ENCODE measurements around the gene RBKS. TPM values are rescaled to one million over a fixed set of nuclear protein-coding genes. Genes with fewer than 3 reads are reported as not detected.
A peak's percentile ranks its signal among the peaks of the same experiment; 100 is the strongest.

Gene RBKS
- polyA plus RNA-seq, 1 donor (not counting 4 experiments of a cell fraction or from before 2014, with no cell fraction given), result 1.9 TPM

- FAIRE-seq, result peak; percentile 87
- TF ChIP-seq CTCF (optimal IDR thresholded peaks at IDR 0.05 in 1 of 3, IDR thresholded peaks at IDR 0.05 in 1 of 3, conservative IDR thresholded peaks at IDR 0.05 in 1 of 3; ENCODE audit: extremely low read depth in 1 of 3, insufficient read depth in 2 of 3, low read length in 3 of 3) (no peak), EZH2 (IDR thresholded peaks at IDR 0.05; ENCODE audit: low read length) (no peak)
- dilution Hi-C loops (cut with MboI; ENCODE audit: extremely low pct_ligation_motif_present, low sequenced_read_pairs), result no loop called here
- Histone ChIP-seq H3K9ac (ENCODE audit: control insufficient read depth, extremely low read depth, insufficient read depth, low read length) (peak overlapping the region; percentile 30), H3K4me3 (ENCODE audit: control insufficient read depth in 2 of 3, extremely low read depth in 1 of 3, insufficient read depth in 2 of 3, low read depth in 1 of 3, low read length in 3 of 3) (peak overlapping the region in 2 of 3 experiments; percentile 18 to 43), H3K27me3 (ENCODE audit: control insufficient read depth, extremely low read depth, insufficient read depth, low read length) (no peaks in the 10 kb centered on the region), H3K9me3 (ENCODE audit: control insufficient read depth, low read depth, low read length) (no peaks in the 10 kb centered on the region), H3K9me1 (ENCODE audit: control insufficient read depth, extremely low read depth, insufficient read depth, low read length) (no peaks in the 10 kb centered on the region), H2AFZ (ENCODE audit: control insufficient read depth, low read length) (peak overlapping the region; percentile 68), H3K4me2 (ENCODE audit: control insufficient read depth, extremely low read depth, insufficient read depth, low read depth, low read length) (peak overlapping the region; percentile 82), H3K79me2 (ENCODE audit: control insufficient read depth, insufficient read depth, low read length) (no peaks in the 10 kb centered on the region), H3K27ac (ENCODE audit: control insufficient read depth, insufficient read depth, low read length) (peak overlapping the region; percentile 64), H3K4me1 (ENCODE audit: control insufficient read depth, extremely low read depth, insufficient read depth, low read length) (peaks cover 17% of the 10 kb centered on the region), H3K36me3 (ENCODE audit: control insufficient read depth in 2 of 2, extremely low read depth in 1 of 2, insufficient read depth in 2 of 2, low read length in 2 of 2) (peaks cover 0 to 3% of the 10 kb centered on the region in 2 experiments), H4K20me1 (ENCODE audit: control insufficient read depth, extremely low read depth, insufficient read depth, low read length) (no peaks in the 10 kb centered on the region)
- DNase-seq (ENCODE audit: low read depth, low spot score), result peak; percentile 62
Observed at GRCh38 chr2:27932396-27932795, 42.2 kb upstream of the RBKS start.

- no peak overlapping the region for H2AFZ ChIP-seq (ENCODE audit: control insufficient read depth, low read length)
- no peaks in the 10 kb centered on the region for H3K9me1 ChIP-seq (ENCODE audit: control insufficient read depth, extremely low read depth, insufficient read depth, low read length)
- no peaks in the 10 kb centered on the region for H3K79me2 ChIP-seq (ENCODE audit: control insufficient read depth, insufficient read depth, low read length)
- H3K4me1 ChIP-seq (ENCODE audit: control insufficient read depth, extremely low read depth, insufficient read depth, low read length), result peaks cover 17% of the 10 kb centered on the region
- DNase-seq (ENCODE audit: low read depth, low spot score) (no peak), FAIRE-seq (peak; percentile 69)
- no peak overlapping the region for H3K9ac ChIP-seq (ENCODE audit: control insufficient read depth, extremely low read depth, insufficient read depth, low read length)
- dilution Hi-C loops (cut with MboI; ENCODE audit: extremely low pct_ligation_motif_present, low sequenced_read_pairs), result no loop called here
- no peaks in the 10 kb centered on the region for H3K9me3 ChIP-seq (ENCODE audit: control insufficient read depth, low read depth, low read length)
- H4K20me1 ChIP-seq (ENCODE audit: control insufficient read depth, extremely low read depth, insufficient read depth, low read length), result no peaks in the 10 kb centered on the region
- TF ChIP-seq CTCF (optimal IDR thresholded peaks at IDR 0.05 in 1 of 3, IDR thresholded peaks at IDR 0.05 in 1 of 3, conservative IDR thresholded peaks at IDR 0.05 in 1 of 3; ENCODE audit: extremely low read depth in 1 of 3, insufficient read depth in 2 of 3, low read length in 3 of 3), result no peak
- no peak for TF ChIP-seq EZH2 (IDR thresholded peaks at IDR 0.05; ENCODE audit: low read length)
- peak overlapping the region; percentile 82 for H3K4me2 ChIP-seq (ENCODE audit: control insufficient read depth, extremely low read depth, insufficient read depth, low read depth, low read length)
- no peaks in the 10 kb centered on the region for H3K27me3 ChIP-seq (ENCODE audit: control insufficient read depth, extremely low read depth, insufficient read depth, low read length)
- peaks cover 0 to 3% of the 10 kb centered on the region in 2 experiments for H3K36me3 ChIP-seq (ENCODE audit: control insufficient read depth in 2 of 2, extremely low read depth in 1 of 2, insufficient read depth in 2 of 2, low read length in 2 of 2)
- H3K27ac ChIP-seq (ENCODE audit: control insufficient read depth, insufficient read depth, low read length), result no peak overlapping the region
- H3K4me3 ChIP-seq (ENCODE audit: control insufficient read depth in 2 of 3, extremely low read depth in 1 of 3, insufficient read depth in 2 of 3, low read depth in 1 of 3, low read length in 3 of 3), result no peak overlapping the region
Observed at GRCh38 chr2:27931361-27931950, 41.3 kb upstream of the RBKS start.

Data from keratinocyte (primary cell).